Embryonic facial prominence (tissue), 1 donor: ENCODE data around the gene SSX4.
"Not testable (repeated sequence)": the region's sequence is repeated elsewhere in the genome, so short reads cannot be mapped to it uniquely, and the experiment has no call there.

Experiments
- DNase-seq: peaks from one replicate; pipeline ENCODE4 v3.0.0-alpha.2; 2016; ENCODE audit errors: extremely low spot score

The SSX4 gene, protein sequence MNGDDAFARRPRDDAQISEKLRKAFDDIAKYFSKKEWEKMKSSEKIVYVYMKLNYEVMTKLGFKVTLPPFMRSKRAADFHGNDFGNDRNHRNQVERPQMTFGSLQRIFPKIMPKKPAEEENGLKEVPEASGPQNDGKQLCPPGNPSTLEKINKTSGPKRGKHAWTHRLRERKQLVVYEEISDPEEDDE

DNA sequence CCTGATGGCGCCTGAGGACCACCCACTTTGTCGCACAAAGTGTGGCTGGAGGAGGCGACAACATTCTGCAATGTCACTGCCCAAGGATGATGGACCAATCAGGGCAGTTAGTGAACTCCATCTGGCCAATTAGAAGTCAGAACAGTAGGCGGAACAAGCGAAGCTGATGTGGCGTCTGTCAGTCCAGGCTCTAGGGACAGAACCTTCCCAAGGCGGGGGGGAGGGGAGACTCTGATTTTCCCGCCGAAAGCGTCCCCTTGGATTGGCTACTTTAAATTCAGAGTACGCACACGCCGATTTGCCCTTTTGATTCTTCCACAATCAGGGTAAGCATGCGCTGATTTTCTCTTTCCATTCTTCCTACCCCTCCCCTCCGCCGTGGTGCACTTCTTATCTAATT is at the start of gene SSX4:
TSS of gene SSX4 (plus strand) at position 301 of the 400 bp plus-strand sequence. CDS start 515 bp downstream, outside the sequence.
- not testable (repeated sequence) for DNase-seq

GRCh38 chrX:48346059-48346458 is 37.3 kb upstream of the SSX4 start:
- DNase-seq: not testable (repeated sequence)

GRCh38 chrX:48356315-48357094 is 26.8 kb upstream of the SSX4 start, which contains the start of gene SSX3:
Gene SSX3, minus strand, starts transcription at chrX:48356703. Its CDS starts 1,454 bp downstream, at chrX:48355249.
- not testable (repeated sequence) for DNase-seq

DNA sequence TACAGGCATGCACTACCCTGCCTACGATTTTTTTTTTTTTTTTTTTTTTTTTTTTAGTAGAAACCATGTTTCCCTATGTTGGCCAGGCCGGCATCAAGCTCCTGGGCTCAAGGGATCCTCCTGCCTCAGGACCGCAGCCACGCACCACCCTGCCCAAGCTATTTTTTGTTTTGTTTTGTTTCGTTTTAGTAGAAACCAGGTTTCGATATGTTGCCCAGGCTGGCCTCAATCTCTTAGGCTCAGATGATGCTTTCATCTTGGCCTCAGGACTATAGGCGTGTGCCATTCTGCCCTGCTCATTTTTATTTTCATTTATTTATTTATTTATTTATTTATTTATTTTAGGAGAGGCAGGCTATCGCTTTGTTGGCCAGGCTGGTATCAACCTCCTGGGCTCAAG is 25.7 kb upstream of the SSX4 start:
- DNase-seq: no peak

GRCh38 chrX:48359281-48359680 is 24.1 kb upstream of the SSX4 start:
- DNase-seq: not testable (repeated sequence)

- DNase-seq: not testable (repeated sequence)
Observed at GRCh38 chrX:48367717-48368408, 15.5 kb upstream of the SSX4 start.

GRCh38 chrX:48370408-48370807 is 12.9 kb upstream of the SSX4 start:
- DNase-seq: not testable (repeated sequence)

DNA sequence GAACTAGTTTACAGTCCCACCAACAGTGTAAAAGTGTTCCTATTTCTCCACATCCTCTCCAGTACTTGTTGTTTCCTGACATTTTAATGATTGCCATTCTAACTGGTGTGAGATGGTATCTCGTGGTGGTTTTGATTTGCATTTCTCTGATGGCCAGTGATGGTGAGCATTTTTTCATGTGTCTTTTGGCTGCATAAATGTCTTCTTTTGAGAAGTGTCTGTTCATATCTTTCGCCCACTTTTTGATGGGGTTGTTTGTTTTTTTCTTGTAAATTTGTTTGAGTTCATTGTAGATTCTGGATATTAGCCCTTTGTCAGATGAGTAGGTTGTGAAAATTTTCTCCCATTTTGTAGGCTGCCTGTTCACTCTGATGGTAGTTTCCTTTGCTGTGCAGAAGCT is 13.6 kb downstream of the SSX4 start:
- DNase-seq: not testable (repeated sequence)

DNA sequence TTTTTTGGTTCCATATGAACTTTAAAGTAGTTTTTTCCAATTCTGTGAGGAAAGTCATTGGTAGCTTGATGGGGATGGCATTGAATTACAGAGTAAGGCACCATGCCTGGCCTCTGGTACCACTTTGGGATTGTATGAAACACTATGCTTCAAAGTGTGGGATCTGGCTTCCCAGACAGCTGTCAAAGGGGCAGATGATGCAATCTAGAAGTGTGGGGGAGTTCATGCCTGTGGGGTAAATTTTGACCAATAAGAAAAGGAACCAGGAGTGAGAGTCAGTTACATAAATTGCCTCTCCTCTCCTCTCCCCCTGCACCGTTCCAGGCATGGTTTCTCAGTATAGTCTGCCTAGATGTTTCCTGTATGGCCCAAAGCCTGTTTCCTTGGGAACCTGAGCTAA is 14.5 kb downstream of the SSX4 start:
- DNase-seq: not testable (repeated sequence)

- DNase-seq: not testable (repeated sequence)
Observed at GRCh38 chrX:48411860-48412259, 28.5 kb downstream of the SSX4 start, which contains the start of gene SSX4B. Gene SSX4B, minus strand, starts transcription at chrX:48411960. Its CDS starts 588 bp downstream, at chrX:48411372.

- DNase-seq: not testable (repeated sequence)
Observed at GRCh38 chrX:48427027-48427716, 43.8 kb downstream of the SSX4 start.

- not testable (repeated sequence) for DNase-seq
Observed at GRCh38 chrX:48429606-48430005, 46.3 kb downstream of the SSX4 start.

- DNase-seq: not testable (repeated sequence)
Observed at GRCh38 chrX:48430166-48430565, 46.8 kb downstream of the SSX4 start.

- DNase-seq: not testable (repeated sequence)
Observed at GRCh38 chrX:48433713-48434112, 50.4 kb downstream of the SSX4 start.
